CD4-positive, alpha-beta T cell treated with Interleukin-10 for 1 hour (primary cell): Measurements from ENCODE around the gene IP6K3.

Source experiments
- DNase-seq: peaks from one replicate; pipeline ENCODE4 v3.0.0-alpha.2; 2020

IP6K3 gene

GRCh38 chr6:33777398-33778388 is 31.0 kb upstream of the IP6K3 start:
- DNase-seq = no peak

- no peak for DNase-seq
Measured at GRCh38 chr6:33776764-33777163, 30.1 kb upstream of the IP6K3 start.

GRCh38 chr6:33776186-33776585 is 29.5 kb upstream of the IP6K3 start:
- no peak for DNase-seq

- no peak for DNase-seq
Measured at GRCh38 chr6:33774774-33775173, 28.1 kb upstream of the IP6K3 start.

GRCh38 chr6:33772902-33773472 is 26.3 kb upstream of the IP6K3 start:
- no peak for DNase-seq

- no peak for DNase-seq
Measured at GRCh38 chr6:33772082-33772830, 25.6 kb upstream of the IP6K3 start.

- DNase-seq = peak; percentile 64
Measured at GRCh38 chr6:33771146-33772081, 24.7 kb upstream of the IP6K3 start.

- DNase-seq = no peak
Measured at GRCh38 chr6:33770833-33771145, 24.1 kb upstream of the IP6K3 start.

GRCh38 chr6:33770124-33770832 is 23.6 kb upstream of the IP6K3 start:
- DNase-seq = no peak

GRCh38 chr6:33769248-33769821 is 22.6 kb upstream of the IP6K3 start:
- DNase-seq = no peak

GRCh38 chr6:33768644-33769120 is 22.0 kb upstream of the IP6K3 start:
- peak; percentile 72 for DNase-seq

GRCh38 chr6:33766921-33767907 is 20.5 kb upstream of the IP6K3 start:
- no peak for DNase-seq

GRCh38 chr6:33765368-33765767 is 18.7 kb upstream of the IP6K3 start:
- no peak for DNase-seq

GRCh38 chr6:33764036-33764435 is 17.3 kb upstream of the IP6K3 start:
- no peak for DNase-seq

GRCh38 chr6:33763483-33763882 is 16.8 kb upstream of the IP6K3 start:
- DNase-seq = no peak

- no peak for DNase-seq
Measured at GRCh38 chr6:33762713-33763112, 16.0 kb upstream of the IP6K3 start.

- DNase-seq = peak; percentile 37
Measured at GRCh38 chr6:33761922-33762629, 15.4 kb upstream of the IP6K3 start.

GRCh38 chr6:33761581-33761921 is 14.8 kb upstream of the IP6K3 start:
- no peak for DNase-seq

GRCh38 chr6:33759887-33760629 is 13.4 kb upstream of the IP6K3 start:
- no peak for DNase-seq
